ENCODE results near the gene CLCN5.

CLCN5 gene

DNA sequence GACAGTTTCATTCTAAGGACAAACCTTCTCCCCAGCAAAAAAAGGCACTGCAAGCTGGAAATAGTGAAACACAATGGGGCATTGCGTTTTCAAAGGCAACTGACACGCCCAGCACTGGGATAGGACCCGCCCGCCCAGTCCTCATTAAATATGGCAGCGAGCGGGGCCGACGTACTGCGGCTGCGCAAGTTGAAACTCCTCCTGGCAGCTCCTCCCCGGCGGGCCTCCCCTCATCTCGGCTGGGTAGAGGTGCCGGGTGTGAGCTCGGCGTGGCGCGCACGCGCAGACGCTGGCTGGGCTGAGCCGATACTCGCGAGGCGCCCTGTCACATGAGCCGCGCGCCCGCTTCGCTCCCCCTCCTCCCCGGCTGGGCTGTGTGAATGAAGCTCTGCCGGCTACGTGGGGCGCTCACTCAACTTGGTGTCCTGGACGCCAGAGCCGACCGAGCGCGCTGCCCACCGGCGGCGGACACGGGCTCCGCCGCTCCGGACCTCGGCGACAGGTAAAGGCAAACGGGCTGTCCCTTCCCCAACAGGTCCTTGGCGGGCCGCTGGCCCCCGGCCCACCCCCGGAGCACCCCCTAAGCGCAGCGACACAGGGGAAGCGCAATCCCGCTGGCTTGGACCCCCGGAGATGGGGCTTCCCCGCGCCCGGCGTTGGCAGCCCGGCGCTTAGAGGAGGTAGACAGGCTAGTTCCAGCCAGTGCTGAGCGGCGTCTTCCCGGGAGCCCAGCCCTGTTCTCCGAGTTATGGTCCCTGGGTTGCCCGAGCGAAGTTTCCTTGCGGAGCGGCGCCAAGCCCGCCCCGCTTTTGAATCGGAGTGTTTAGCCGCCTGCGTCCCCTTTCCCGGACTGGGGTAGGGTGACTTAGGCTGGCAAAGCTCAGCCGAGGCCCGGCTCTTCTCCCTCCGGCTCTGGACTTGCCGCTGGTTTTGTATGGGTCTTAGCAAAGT lies at the start of gene CLCN5:
Gene CLCN5, plus strand, starts transcription at position 306 of the 951 bp plus-strand sequence. CDS start 2,703 bp downstream, outside the sequence.
- peak; percentile 94 for DNase-seq (ENCODE audit: low read depth)

DNA sequence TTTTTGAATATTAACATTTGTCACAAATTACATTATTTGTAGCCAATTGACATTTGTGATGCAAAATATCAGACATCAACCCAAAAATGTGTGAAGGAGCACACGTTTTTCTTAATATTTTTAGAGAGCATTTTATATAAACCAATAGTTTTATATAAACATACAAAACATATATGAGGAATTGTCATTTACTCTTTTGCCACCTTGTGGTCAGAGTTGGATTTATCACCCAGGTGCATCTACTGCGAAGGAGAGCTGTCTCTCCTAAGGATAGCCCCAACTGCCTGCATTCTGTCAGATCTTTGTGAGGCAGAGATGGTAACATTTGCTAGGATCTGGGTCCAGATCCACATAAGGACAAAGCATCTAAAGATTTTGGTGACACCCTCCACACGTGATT lies 45.6 kb upstream of the CLCN5 start:
- DNase-seq (ENCODE audit: low read depth) = peak; percentile 1

DNA sequence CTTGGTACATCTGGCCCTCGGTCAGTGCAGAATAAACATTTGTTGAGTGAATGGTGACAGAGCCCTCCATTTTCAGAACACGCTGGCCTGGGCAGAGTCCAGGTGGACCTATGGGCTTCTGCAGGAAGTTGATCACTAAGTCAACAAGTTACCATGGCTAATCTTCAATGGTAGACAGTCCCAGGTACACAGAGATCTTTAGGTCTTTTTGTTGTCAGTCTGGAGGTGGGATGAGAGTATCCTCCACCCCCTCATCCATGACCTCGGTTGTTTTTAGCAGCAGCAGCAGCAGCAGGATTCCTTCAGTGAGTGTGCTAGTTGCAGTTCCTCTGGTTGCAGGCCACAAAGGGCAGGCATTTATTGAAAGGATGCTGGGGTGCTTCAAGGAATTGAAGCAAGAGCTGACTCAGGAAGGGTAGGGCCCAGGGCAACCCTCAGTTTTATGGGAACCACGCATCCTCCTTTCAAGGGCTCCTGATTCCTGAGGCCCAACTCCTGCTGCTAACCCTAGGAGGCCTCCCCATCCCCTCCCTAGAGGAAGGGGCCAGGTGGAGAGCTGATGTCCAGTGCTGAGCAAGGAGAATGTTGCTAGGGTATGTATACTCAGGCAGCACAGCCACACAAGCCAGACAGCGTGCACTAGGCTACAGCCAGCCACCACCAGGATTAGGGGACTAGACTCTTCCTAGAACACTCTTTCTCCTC lies 44.8 kb upstream of the CLCN5 start:
- no peak for DNase-seq (ENCODE audit: low read depth)

DNA sequence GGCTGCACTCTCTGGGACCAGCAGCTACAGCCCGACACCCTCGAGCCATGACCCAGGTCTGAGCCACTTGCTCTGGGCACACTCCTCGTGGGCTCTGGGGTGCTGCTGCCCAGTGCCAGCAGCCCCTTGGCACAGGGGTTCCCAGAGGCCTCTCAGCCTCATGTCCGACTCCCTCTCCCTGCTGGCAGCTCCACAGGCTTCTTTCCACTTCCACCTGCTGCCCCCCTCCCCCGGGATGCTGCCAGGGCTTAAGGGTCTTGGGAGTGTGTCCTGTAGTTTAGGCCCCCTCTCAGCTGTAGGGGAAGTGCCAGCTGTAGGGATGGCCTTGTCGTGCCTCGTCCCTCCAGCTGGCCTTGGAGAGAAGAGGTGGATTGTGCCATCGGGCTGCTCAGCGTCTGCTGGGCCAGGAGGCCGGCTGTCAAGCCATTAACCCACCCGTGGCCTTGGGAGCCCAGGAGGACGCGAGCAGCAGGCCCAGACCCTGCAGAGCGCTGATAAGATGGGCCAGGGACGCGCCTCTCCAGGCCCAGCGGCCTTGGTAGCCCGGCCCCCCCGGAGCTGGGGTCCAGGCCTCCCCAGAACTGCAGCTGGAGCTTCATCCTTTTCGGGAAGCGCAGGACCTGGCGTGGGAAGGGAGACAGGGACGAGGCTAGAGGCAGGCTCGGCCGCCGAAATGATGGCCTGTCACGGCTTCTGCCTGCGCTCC lies 44.1 kb upstream of the CLCN5 start:
- DNase-seq (ENCODE audit: low read depth) = no peak

DNA sequence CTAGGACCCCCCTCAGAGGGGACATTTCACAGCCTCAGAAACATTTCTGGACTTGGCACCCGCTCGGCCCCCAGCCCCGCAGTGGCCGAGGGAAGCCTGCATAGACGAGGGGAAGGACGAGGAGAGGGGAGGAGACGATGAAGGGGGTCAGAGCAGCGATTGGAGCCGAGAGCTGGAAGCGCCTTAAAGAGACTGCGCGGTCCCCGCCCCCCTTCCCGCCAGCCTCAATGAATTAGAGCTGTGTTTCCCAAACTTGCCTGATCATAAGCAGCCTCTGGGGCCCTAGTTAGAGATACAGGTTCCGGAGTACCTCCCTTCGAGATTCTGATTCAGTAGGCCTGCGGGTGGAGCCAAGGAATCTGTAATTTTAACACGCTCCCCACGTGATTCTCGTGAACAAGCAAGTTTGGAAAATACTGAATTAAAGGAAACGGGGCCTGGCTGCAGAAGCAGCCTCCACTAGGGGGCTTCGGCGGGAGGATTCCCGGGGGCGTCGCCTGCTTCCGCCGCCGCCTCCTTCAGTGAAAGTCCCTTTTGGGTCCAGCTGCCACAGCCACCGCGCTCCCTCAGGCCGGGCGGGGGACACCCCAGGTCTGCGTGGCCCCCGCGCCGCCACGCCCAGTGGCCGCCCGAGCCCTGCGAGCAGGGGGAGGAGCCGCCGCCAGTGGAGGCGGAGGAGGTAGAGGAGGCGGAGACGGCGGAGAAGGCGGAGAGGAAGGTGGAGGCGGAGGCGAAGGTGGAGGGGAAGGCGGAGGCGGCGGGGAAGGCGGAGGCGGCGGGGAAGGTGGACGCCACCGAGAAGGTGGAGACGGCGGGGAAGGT lies 43.4 kb upstream of the CLCN5 start, which contains the start of gene USP27X:
Gene USP27X, plus strand, starts transcription at position 651 of the 822 bp plus-strand sequence. CDS start 824 bp downstream, outside the sequence.
- peak; percentile 81 for DNase-seq (ENCODE audit: low read depth)

DNA sequence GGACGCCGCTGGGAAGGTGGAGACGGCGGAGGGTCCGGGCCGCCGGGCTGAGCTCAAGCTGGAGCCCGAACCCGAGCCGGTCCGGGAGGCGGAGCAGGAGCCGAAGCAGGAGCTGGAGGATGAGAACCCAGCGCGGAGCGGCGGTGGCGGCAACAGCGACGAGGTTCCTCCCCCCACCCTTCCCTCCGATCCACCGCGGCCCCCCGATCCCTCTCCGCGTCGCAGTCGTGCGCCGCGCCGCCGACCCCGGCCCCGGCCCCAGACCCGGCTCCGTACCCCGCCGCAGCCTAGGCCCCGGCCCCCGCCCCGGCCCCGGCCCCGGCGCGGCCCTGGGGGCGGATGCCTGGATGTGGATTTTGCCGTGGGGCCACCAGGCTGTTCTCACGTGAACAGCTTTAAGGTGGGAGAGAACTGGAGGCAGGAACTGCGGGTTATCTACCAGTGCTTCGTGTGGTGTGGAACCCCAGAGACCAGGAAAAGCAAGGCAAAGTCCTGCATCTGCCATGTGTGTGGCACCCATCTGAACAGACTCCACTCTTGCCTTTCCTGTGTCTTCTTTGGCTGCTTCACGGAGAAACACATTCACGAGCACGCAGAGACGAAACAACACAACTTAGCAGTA lies 42.6 kb upstream of the CLCN5 start:
- DNase-seq (ENCODE audit: low read depth) = no peak

DNA sequence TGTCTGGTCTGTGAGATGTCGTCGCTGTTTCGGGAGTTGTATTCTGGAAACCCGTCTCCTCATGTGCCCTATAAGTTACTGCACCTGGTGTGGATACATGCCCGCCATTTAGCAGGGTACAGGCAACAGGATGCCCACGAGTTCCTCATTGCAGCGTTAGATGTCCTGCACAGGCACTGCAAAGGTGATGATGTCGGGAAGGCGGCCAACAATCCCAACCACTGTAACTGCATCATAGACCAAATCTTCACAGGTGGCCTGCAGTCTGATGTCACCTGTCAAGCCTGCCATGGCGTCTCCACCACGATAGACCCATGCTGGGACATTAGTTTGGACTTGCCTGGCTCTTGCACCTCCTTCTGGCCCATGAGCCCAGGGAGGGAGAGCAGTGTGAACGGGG lies 41.7 kb upstream of the CLCN5 start:
- DNase-seq (ENCODE audit: low read depth) = no peak

DNA sequence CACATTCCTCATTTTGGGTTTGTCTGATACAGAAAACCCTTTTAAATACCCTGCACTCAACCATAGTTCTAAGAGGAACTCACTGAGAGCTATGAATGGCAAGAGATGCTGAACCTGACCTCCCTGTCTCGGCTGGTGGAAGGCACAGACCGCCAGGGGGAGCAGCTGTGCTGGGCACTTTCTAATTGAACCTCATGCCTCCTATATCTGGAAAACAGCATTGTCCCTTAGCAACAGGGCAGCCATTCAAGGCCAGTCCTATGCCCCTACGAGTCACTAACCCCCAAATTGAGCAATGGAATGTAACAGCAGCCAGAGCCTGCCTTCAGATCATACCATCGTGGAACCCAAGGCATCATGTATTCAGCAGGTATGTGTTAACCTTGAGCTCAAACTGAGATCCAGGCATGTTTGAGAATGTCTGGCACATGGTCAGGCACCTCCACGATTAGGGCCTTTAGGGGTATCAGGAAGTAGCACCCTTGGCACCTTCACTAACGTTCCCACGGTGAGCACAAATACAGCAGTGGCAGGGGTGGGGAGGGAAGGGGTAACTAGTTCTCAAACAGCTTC lies 38.0 kb upstream of the CLCN5 start:
- DNase-seq (ENCODE audit: low read depth) = peak; percentile 51

DNA sequence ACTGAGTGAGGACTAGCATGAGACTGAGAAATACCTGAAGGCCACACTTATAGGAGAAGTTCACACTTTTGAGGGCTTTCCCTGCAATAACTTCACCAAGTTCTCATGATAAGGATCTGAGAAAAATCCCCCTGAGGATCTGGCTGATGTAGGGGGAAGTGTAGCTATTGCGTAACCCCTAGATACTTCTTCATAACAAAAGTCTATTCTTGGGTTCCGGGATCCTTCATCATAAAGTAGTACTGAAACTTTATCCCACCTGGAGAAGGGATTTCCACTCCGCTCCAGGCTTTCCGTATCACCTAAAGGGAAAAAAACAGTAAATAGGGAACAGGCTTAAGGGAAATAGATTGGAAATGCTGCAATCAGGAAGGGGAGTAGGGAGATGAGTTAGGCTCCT lies 29.9 kb upstream of the CLCN5 start:
- no peak for DNase-seq (ENCODE audit: low read depth)

DNA sequence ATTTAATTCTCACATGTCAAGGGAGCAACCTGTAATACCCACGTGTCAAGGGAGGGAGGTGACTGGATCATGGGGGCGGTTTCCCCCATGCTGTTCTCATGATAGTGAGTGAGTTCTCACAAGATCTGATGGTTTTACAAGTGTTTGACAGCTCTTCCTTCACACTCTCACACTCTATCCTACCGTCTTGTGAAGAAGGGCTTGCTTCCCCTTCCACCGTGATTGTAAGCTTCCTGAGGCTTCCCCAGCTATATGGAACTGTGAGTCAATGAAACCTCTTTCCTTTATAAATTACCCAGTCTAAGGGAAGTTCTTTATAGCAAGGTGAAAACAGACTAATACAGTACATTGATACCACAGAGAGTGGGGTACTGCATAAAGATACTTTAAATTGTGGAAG lies 25.4 kb upstream of the CLCN5 start:
- no peak for DNase-seq (ENCODE audit: low read depth)

DNA sequence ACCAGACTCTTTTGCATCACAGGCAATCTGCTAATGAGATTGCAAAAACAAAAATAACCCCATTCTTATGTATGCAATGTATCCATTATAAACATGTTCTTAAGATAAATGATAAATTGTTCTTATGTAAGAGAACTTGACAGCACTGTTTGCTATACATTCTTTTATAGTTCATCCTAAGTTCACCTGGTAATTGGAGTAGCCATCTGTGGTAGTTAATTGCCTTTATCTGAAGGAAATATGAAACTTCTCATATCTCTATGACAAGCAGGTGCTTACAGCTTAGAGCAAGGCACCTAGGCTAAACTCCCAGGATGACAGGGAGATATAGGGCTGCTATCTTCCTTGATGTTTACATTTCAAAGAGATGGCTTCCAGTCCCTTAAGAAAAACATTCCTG lies 21.3 kb upstream of the CLCN5 start:
- no peak for DNase-seq (ENCODE audit: low read depth)

DNA sequence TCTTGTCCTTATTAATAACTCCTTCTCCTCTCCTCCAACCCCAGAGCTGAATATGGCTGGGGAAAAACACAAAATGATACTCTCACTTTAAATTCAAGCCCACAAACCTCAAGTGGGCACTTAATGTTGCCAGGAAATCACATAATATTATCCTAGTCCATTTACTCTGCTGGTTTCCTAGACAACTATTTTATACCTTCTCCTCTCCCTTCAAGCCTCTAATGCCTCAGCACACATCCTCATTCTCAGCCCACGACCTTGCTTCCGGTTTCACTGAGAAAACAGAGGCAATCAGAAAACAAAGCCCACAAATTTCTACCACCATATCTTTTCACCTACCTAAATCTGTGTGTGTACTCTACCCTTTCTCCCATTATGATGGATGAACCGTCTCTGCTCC lies 12.1 kb upstream of the CLCN5 start:
- DNase-seq (ENCODE audit: low read depth) = no peak

DNA sequence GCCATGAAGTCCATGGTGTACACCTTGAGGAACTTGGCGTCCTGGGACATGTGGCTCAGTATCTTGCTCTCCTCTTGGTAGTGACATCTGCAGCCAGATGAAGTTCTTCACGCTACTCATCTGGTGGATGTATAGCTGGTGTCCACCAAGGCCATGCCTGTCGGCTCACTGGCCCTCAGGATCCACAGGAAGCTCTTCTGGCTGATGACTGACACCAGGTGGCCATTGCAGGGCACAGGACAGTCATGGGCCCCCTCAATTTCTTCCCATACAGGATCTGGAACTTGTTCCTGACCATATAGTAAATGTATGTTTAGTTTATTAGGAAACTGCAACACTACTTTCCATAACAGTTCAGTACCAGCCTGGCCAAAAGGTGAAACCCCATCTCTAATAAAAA lies 10.3 kb upstream of the CLCN5 start:
- no peak for DNase-seq (ENCODE audit: low read depth)

DNA sequence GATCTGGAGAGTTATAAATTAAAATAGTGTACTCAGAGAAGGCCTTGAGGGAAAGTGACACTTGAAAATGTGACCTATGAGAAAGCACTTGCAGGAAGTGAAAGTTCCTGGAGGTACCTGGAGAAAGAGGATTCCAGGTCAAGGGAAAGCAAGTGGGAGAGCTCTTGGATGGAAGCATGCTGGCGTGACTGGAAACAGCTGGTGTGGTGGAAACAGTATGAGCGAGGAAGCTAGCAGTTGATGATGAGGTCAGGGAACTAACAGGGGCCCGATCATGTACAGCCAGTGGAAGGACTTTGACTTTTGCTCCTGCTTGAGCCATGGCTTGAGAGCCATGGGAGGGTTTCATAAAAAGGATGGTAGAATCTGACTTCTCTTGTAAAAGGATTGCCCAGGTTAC lies 9.5 kb upstream of the CLCN5 start:
- DNase-seq (ENCODE audit: low read depth) = no peak

DNA sequence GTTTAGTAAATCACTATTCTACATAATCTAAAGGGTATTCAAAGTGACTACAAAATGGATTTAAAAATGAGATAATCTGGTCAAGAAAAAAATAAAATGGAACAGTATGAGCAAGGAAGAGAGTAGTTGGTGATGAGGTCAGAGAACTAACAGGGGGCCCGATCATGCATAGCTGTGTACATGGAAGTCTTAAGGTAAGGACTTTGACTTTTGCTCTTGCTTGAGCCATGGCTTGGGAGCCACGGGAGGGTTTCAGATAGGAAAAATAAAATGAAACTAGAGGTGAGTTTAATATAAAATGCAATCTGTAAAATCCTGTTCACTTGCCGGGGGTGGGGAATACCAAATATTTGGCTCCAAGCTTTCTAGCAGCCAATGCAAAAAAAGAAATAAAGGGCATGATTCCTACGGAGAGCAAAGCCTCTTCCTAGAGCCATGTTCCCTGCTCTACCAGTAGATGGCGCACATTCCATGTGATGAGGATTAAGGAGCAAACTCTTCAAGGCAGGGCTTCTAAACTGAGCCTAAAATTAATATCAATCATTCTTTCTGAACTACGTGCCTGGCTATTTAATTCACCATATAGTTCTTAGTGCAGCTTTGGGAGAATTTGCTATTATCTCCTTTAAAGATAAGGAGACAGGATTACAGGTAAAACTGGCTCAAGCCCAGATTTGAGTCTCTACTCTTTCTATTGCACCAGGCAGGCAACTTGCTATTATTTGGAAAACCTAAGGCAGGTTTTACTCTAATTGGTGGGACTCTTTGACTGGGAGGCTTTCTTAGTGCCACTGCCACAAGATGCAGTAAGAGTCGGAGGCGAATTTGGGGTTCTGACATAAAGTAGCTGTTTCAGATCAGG lies 6.8 kb upstream of the CLCN5 start:
- peak; percentile 35 for DNase-seq (ENCODE audit: low read depth)

DNA sequence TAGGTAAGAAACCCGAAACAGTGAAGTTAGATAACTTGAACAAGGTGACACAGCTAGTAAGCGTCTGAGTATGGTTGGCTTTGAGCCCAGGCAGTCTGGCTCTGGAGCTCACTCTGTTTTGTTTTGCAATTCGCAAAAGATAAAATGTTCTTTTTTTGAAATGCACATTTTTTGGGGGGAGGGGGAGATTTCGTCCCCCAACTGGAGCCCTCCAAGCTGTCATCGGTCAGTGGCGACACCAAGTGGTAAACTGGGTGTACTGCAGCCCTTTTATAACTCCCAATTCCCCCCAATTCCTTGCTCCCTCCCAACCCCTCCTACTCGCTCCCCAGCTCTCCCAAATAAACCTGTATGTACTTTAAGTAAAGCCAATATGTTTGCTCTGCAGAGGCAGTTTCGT lies 2.8 kb upstream of the CLCN5 start:
- DNase-seq (ENCODE audit: low read depth) = peak; percentile 9

DNA sequence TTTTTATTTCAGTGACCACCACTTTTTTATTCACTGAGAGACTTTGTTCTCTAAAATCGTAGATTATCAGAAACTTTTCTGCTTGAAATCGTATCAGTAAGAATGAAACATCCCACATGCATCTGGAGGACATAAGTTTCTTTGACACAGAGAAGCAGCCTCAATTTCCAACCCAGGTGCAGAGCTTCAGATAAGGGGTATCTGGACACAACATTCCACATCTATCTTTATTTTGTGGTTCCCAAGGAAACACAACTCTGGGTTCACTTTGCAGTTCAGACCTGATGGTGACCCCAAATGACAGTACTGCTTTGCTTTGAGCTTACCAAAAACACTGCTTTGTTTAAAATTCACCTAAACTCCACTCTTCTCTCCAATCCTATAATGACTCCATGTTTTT lies 1.3 kb upstream of the CLCN5 start:
- no peak for DNase-seq (ENCODE audit: low read depth)

DNA sequence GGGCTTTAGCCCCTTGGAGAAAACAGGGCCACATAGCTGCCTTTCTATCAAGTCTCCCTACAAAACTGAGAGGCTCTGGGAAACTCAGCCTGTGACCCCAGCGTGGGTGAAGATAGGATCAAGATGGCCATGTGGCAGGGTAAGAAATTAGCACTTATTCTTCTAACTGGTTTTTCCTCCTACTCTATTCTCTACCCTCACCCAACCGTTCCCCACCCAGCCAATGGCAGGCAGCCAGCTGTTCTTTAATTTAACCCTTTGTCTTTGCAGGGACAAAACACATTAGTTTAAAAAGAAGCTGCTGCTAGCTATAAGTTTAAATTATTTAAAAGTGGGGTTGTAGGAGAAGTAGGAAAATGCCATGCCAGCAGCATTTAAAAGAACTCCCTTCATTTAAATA lies 2.8 kb downstream of the CLCN5 start:
- no peak for DNase-seq (ENCODE audit: low read depth)

DNA sequence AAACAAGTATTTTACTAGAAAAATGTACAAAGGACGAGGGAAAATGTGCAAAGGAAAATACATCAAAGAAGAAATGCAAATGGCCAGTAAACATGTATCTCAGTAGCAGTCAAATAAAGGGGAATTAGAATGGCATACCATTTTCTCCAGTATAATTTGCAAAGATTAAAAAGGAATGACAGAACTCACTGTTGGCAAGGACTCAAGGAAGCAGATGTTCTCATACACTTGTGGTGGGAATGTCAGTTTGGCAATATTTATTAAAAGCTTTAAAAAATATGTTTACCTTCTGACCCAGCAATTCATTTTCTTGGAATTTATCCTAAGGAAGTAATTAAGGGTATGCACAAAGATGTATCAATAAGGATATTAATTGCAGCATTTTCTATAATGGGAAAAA lies 7.6 kb downstream of the CLCN5 start:
- DNase-seq (ENCODE audit: low read depth) = peak; percentile 40

DNA sequence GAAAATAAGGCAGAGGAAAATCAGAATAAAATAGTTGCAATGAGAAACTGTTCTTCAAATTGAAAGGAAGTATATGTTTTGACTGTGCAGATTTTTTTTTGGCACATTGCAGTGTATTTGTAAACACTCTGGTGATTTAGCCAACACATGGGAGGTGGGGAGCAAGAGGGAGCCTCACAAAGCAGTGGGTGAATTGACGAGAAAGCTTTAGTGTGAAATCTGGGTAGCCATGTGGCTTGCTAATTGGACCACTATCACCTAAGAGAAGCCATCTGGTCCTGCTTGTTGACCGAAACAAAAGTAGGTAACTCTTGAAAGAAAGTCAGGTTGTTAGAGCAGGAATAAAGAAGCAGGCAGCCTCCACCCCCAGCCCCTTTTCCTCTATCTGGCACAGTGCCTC lies 10.4 kb downstream of the CLCN5 start:
- no peak for DNase-seq (ENCODE audit: low read depth)

Measured in fibroblast of gingiva (primary cell).